HEK293T (cell line): ENCODE measurements around the gene KIAA1549.

Source experiments
- FOXM1 ChIP-seq: fragments of 450-650 bp; IDR thresholded peaks from 2 replicates; pipeline ENCODE4 v1.6.1; 2017; ENCODE audit warnings: mild to moderate bottlenecking, borderline replicate concordance
- NFRKB ChIP-seq: fragments of 450-650 bp; IDR thresholded peaks from 2 replicates; pipeline ENCODE4 v1.6.1; 2016; ENCODE audit warnings: mild to moderate bottlenecking, moderate library complexity
- SUZ12 ChIP-seq: fragments of 450-650 bp; IDR thresholded peaks from 2 replicates; pipeline ENCODE4 v1.6.1; 2016; ENCODE audit warnings: mild to moderate bottlenecking

DNA sequence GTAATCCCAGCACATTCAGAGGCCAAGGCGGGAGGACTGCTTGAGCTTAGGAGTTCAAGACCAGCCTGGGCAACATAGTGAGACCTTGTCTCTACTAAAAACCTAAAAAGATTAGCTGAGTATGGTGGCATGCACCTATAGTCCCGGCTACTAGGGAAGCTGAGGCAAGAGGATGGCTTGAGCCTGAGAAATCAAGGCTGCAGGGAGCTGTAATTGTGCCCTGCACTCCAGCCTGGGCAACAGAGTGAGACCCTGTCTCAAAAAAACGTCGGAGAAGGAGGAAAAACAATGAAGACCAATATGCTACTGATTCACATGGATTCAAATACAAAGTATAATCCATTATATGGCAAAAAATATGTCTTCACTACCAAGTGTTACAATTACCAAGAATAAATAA, 41.1 kb upstream of the KIAA1549 start:
- no peak for TF ChIP-seq FOXM1
- TF ChIP-seq SUZ12: no peak
- no peak for TF ChIP-seq NFRKB
